ENCODE measurements around the gene UTP4. TPM values are rescaled to one million over a fixed set of nuclear protein-coding genes. Genes with fewer than 3 reads are reported as not detected.
"Not testable (repeated sequence)": the region's sequence is repeated elsewhere in the genome, so short reads cannot be mapped to it uniquely, and the experiment has no call there.

Gene UTP4
- total RNA-seq, 2 donors from 2014 or later, result 19.2 to 32.9 TPM

DNA sequence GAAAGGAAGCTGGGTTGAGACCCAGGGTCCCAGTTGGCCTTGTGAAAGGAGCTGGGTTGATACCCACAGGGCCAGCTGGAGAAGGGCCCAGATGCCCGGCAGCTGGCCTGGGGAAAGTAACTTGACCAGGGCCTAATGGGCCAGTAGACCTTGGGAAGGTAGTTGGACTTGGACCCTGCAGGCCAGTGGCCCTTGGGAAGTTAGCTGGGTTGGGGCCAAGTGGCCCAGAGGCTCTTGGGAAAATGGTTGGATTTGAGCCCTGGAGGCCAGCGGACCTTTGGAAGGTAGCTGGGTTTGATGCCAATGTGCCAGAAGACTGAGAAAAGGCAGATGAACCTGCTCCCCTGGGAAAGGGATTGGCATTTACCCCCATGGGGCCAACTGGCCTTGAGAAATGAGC is 13.5 kb upstream of the UTP4 start:
- TF ChIP-seq, protein P1, sequence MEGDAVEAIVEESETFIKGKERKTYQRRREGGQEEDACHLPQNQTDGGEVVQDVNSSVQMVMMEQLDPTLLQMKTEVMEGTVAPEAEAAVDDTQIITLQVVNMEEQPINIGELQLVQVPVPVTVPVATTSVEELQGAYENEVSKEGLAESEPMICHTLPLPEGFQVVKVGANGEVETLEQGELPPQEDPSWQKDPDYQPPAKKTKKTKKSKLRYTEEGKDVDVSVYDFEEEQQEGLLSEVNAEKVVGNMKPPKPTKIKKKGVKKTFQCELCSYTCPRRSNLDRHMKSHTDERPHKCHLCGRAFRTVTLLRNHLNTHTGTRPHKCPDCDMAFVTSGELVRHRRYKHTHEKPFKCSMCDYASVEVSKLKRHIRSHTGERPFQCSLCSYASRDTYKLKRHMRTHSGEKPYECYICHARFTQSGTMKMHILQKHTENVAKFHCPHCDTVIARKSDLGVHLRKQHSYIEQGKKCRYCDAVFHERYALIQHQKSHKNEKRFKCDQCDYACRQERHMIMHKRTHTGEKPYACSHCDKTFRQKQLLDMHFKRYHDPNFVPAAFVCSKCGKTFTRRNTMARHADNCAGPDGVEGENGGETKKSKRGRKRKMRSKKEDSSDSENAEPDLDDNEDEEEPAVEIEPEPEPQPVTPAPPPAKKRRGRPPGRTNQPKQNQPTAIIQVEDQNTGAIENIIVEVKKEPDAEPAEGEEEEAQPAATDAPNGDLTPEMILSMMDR (IDR thresholded peaks at IDR 0.05), result no peak
- intact Hi-C loops (cut with DNase I), result no loop called here
- DNase-seq, result no peak

DNA sequence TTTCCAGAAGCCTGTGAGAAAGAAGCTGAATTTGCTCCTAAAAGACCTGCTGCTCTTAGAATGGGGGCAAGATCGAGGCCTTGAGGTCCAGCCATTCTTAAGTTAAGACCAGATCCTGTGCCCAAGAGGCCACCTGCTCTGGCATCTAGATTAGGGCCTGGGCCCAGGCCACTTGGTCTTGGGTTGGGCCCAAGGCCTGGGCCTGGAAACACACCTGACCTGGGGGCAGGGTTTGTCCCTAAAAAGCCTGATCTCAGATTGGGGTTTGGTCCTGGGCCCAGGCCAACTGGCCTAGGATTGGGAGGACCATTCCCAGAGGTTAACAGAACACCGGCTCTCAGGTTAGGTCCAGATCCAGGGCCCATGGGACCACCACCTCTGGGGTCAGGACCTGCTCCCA is 12.9 kb upstream of the UTP4 start:
- no peaks in the 10 kb centered on the region for H3K9me3 ChIP-seq
- TF ChIP-seq, protein P1 (IDR thresholded peaks at IDR 0.05), result no peak
- intact Hi-C loops (cut with DNase I), result no loop called here
- H3K27me3 ChIP-seq, result no peaks in the 10 kb centered on the region
- DNase-seq, result no peak
- no peak overlapping the region for H3K4me3 ChIP-seq
- H3K36me3 ChIP-seq, result peaks cover 4% of the 10 kb centered on the region
- no peaks in the 10 kb centered on the region for H3K4me1 ChIP-seq
- H3K9ac ChIP-seq (ENCODE audit: low read depth in 2 of 2, low read length in 2 of 2), result no peak overlapping the region
- no peak overlapping the region for H3K27ac ChIP-seq

More for the DNA sequence above, 13.5 kb upstream of the UTP4 start:
- H3K36me3 ChIP-seq, result peaks cover 4% of the 10 kb centered on the region
- H3K9ac ChIP-seq (ENCODE audit: low read depth in 2 of 2, low read length in 2 of 2), result no peak overlapping the region
- H3K4me3 ChIP-seq, result no peak overlapping the region
- no peak overlapping the region for H3K27ac ChIP-seq
- no peaks in the 10 kb centered on the region for H3K4me1 ChIP-seq
- H3K27me3 ChIP-seq, result no peaks in the 10 kb centered on the region
- no peaks in the 10 kb centered on the region for H3K9me3 ChIP-seq

DNA sequence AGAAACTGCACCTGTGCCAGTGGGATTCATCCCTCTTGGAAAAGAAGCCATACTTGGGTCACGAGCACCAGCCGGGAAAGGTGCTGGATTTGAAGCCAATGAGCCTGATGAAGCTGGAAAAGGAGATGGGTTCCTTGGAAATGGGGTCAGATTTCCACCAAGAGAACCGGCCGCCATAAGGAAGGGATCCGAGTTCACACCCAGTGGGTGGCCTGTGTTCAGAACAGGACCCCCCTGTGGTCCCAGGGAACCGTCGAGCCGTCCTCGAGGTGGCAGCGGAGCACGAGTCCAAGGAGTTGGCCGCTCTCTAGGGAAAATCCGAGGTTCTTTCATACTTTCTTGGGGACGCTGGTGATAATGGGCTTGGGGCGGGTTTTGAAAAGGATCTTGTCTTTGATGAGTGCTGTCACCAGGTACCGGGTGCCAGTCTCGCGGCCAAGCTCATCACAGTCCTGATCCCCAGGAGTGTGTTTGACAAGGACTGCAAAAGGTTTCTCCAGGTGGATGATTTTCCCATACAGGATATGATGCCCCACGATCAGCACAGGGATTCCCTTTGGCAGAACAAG is 12.3 kb upstream of the UTP4 start:
- no peak for DNase-seq
- no peak overlapping the region for H3K9ac ChIP-seq (ENCODE audit: low read depth in 2 of 2, low read length in 2 of 2)
- intact Hi-C loops (cut with DNase I), result loop anchor here (5.0 kb wide), 2 partner anchors 218 to 273 kb away; no protein-coding TSS in a partner anchor
- H3K4me1 ChIP-seq, result no peaks in the 10 kb centered on the region
- H3K4me3 ChIP-seq, result no peak overlapping the region
- TF ChIP-seq, protein P1 (IDR thresholded peaks at IDR 0.05), result no peak
- no peak overlapping the region for H3K27ac ChIP-seq
- H3K9me3 ChIP-seq, result no peaks in the 10 kb centered on the region
- H3K27me3 ChIP-seq, result no peaks in the 10 kb centered on the region
- H3K36me3 ChIP-seq, result peaks cover 4% of the 10 kb centered on the region

DNA sequence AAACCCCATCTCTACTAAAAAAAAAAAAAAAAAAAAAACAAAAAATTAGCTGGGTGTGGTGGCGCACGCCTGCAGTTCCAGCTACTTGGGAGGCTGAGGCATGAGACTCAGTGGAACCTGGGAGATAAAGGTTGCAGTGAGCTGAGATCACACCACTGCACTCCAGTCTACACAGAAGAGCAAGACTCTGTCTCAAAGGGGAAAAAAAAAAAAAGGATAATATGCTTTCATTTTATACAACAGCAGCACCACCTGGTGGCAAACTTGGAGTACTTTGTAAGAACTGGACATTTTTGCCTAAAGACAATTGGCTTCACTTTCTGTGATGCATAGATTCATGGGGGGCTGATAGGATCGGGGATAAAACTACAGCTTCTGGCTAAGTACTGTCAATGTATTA is 8.5 kb upstream of the UTP4 start:
- H3K36me3 ChIP-seq, result peaks cover 4% of the 10 kb centered on the region
- intact Hi-C loops (cut with DNase I), result loop anchor here (5.0 kb wide), 2 partner anchors 222 to 277 kb away; no protein-coding TSS in a partner anchor
- H3K27ac ChIP-seq, result no peak overlapping the region
- H3K27me3 ChIP-seq, result no peaks in the 10 kb centered on the region
- H3K9ac ChIP-seq (ENCODE audit: low read depth in 2 of 2, low read length in 2 of 2), result no peak overlapping the region
- TF ChIP-seq, protein P1 (IDR thresholded peaks at IDR 0.05), result peak; percentile 61
- no peaks in the 10 kb centered on the region for H3K4me1 ChIP-seq
- peak; percentile 70 for DNase-seq
- no peaks in the 10 kb centered on the region for H3K9me3 ChIP-seq
- H3K4me3 ChIP-seq, result no peak overlapping the region

DNA sequence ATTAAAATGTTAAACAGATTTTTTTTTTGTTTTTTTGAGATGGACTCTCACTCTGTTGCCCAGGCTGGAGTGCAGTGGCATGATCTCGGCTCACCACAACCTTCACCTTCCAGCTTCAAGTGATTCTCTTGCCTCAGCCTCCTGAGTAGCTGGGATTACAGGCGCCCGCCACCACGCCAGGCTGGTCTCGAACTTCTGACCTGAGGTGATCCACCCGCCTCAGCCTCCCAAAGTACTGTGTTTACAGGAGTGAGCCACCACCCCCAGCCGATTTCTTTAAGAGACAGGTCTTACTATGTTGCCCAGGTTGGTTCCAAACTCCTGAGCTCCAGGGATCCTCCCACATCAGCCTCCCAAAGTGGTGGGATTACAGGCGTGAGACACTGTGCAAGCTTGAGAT is 8.0 kb upstream of the UTP4 start:
- H3K9ac ChIP-seq (ENCODE audit: low read depth in 2 of 2, low read length in 2 of 2); H3K9me3 ChIP-seq; DNase-seq; H3K4me1 ChIP-seq; H3K36me3 ChIP-seq; H3K27ac ChIP-seq; H3K27me3 ChIP-seq; H3K4me3 ChIP-seq: not testable (repeated sequence)
- intact Hi-C loops (cut with DNase I), result loop anchor here (5.0 kb wide), 2 partner anchors 222 to 277 kb away; no protein-coding TSS in a partner anchor

DNA sequence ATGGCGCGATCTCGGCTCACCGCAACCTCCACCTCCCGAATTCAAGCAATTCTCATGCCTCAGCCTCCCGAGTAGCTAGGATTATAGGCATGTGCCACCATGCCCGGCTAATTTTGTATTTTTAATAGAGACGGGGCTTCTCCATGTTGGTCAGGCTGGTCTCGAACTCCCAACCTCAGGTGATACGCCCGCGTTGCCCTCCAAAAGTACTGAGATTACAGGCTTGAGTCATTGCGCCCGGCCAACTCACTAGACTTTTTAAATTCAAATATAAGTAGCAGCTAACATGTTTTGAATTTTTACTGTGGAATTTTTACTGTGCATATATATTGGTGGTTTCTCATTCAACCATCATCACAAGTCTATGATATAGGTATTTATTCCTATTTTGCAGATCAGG is 7.5 kb upstream of the UTP4 start:
- H3K4me1 ChIP-seq; H3K36me3 ChIP-seq; H3K4me3 ChIP-seq; H3K9ac ChIP-seq (ENCODE audit: low read depth in 2 of 2, low read length in 2 of 2); H3K9me3 ChIP-seq; H3K27me3 ChIP-seq; H3K27ac ChIP-seq; DNase-seq: not testable (repeated sequence)
- intact Hi-C loops (cut with DNase I), result loop anchor here (5.0 kb wide), 2 partner anchors 223 to 278 kb away; no protein-coding TSS in a partner anchor
